ENCODE results near the gene ZNF546. TPM values are rescaled to one million over a fixed set of nuclear protein-coding genes. Genes with fewer than 3 reads are reported as not detected.
A peak's percentile ranks its signal among the peaks of the same experiment; 100 is the strongest.

The ZNF546 gene
- polyA plus RNA-seq, 1 donor from 2014 or later = 3.6 TPM

DNA sequence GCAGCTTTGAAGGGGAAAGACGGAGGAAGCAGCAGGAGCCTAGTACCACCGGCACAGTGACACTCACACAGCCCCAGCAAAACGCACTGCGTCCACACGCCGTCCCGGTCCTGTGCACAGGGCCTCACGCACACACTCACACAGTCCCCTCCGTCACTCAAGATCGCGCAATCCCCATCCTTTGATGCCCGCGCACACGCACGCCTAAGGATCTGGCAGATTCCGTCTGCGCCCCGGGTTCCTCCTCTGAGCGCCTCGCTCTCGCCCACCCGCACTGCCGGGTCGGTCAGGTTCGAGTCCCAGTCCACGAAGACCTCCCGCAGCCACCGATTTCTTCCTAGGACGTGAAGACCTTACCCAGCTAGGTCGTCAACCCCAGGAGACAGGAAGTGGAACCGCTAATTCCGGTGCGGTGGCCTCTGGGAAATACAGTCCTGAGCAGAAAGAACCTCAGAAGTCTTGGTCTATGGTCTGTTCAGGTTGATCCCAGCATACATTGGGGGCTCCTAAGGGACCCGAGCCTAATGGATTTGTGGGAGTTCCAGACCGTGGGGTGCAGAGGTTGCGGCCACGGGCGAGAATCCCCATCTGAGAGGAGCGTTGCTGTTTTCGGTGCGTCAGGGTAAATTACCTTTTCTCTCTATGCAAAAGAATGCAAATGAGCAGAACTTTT, 59.1 kb downstream of the ZNF546 start, which contains the start of gene ZNF780B:
Gene ZNF780B (minus strand): TSS at position 400 of the 673 bp plus-strand sequence. CDS start 5,899 bp downstream, outside the sequence.
- H3K27me3 Mint-ChIP-seq = no peaks in the 10 kb centered on the region
- peaks cover 0 to 18% (median 11%) of the 10 kb centered on the region in 3 donors for H3K9me3 Mint-ChIP-seq
- peaks cover 30 to 45% (median 35%) of the 10 kb centered on the region in 3 donors for H3K4me1 Mint-ChIP-seq
- H3K36me3 Mint-ChIP-seq = peaks cover 12% of the 10 kb centered on the region
- H3K4me3 Mint-ChIP-seq = peak within 1 kb of the TSS; percentile 96 to 100 (median 100)
- peak within 1 kb of the TSS; percentile 68 to 96 (median 92) for H3K27ac Mint-ChIP-seq

GRCh38 chr19:40056505-40056904, 59.6 kb downstream of the ZNF546 start:
- Mint-ChIP-seq H3K27ac (peak overlapping the region; percentile 68 to 96 (median 92)), H3K27me3 (no peaks in the 10 kb centered on the region), H3K4me3 (peak overlapping the region; percentile 96 to 100 (median 100)), H3K36me3 (peaks cover 9% of the 10 kb centered on the region), H3K9me3 (peaks cover 0 to 18% (median 11%) of the 10 kb centered on the region in 3 donors), H3K4me1 (peaks cover 30 to 45% (median 35%) of the 10 kb centered on the region in 3 donors)

DNA sequence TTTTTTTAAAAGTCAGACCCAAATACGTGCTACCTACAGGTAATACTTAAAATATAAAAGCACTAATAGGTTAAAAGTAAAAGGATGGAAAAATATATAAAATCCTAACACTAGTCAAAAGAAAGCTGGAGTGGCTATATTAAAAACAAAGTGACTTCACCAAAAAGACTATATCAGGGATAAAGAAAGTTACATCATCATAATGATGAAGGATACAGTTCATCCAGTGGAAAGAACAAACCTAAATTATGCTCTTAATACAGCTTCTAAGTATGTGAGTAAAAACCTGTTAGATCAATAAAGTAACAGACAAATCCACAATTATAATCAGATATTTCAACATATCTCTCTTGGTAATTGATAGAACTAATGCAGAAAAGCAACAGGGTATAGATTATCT, 60.3 kb downstream of the ZNF546 start:
- Mint-ChIP-seq H3K4me1 (peaks cover 30 to 43% (median 35%) of the 10 kb centered on the region in 3 donors), H3K9me3 (peaks cover 0 to 19% (median 12%) of the 10 kb centered on the region in 3 donors), H3K27ac (no peak overlapping the region), H3K36me3 (peaks cover 6% of the 10 kb centered on the region), H3K4me3 (peak overlapping the region; percentile 96 to 100 (median 100)), H3K27me3 (no peaks in the 10 kb centered on the region)

DNA sequence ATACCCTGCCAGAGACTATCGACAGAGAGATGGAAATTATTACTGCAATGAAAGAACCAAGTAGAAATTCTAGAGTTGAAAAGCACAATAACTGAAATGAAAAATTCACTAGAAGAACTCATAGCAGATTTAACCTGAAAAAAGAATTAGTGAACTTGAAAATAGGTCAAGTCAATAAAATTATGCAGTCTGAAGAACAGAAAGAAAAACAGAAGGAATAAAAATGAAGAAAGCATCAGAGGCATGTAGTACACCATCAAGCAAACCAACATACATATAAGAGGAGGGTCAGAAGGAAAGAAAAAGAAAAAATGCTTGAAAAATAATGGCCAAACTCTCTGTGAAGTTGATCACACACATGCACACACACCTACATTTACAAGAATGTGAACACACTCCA, 62.8 kb downstream of the ZNF546 start:
- Mint-ChIP-seq H3K36me3 (peaks cover 1% of the 10 kb centered on the region), H3K27ac (no peak overlapping the region), H3K4me1 (peaks cover 15 to 20% (median 17%) of the 10 kb centered on the region in 3 donors), H3K4me3 (no peak overlapping the region), H3K27me3 (no peaks in the 10 kb centered on the region), H3K9me3 (peaks cover 0 to 23% (median 16%) of the 10 kb centered on the region in 3 donors)

DNA sequence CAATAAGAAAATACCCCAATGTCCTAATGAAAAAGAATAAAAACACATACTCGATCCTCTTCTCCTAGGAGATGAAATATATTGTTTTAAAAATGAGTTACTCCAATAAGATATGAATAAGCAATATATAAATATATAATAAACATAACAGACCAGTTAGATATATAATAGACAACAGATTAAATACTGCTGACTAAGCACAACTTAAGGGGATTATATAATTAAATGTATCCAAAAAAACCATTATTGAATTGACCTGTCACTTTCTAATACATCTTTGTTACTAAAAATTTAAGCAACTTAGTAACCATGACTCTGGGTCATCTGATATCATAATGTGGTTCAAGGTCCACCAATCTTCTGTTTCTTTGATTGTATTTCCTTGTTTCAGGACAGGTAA, 73.2 kb downstream of the ZNF546 start:
- Mint-ChIP-seq H3K4me3 (no peak overlapping the region), H3K27ac (no peak overlapping the region), H3K27me3 (no peaks in the 10 kb centered on the region), H3K9me3 (peaks cover 8 to 21% (median 9%) of the 10 kb centered on the region in 3 donors), H3K4me1 (peaks cover 0 to 1% (median 0%) of the 10 kb centered on the region in 3 donors), H3K36me3 (peaks cover 8% of the 10 kb centered on the region)

Other genes starting within 250 kb of the ZNF546 start
- gene LEUTX, start 218.2 kb upstream of the ZNF546 start, polyA plus RNA-seq = not detected
- gene DYRK1B, start 162.9 kb upstream of the ZNF546 start, polyA plus RNA-seq = 16.9 TPM
- 183 TPM for gene FBL, start 150.7 kb upstream of the ZNF546 start, polyA plus RNA-seq
- gene FCGBP, start 62.4 kb upstream of the ZNF546 start, polyA plus RNA-seq = 0.25 TPM
- 98.9 TPM for gene PSMC4, start 25.9 kb upstream of the ZNF546 start, polyA plus RNA-seq
- 10.8 TPM for gene ZNF780B, start 59.2 kb downstream of the ZNF546 start, polyA plus RNA-seq
- 9.6 TPM for gene ZNF780A, start 93.9 kb downstream of the ZNF546 start, polyA plus RNA-seq
- 0.44 TPM for gene MAP3K10, start 194.4 kb downstream of the ZNF546 start, polyA plus RNA-seq
- not detected for gene TTC9B, start 221.3 kb downstream of the ZNF546 start, polyA plus RNA-seq
- not detected for gene CCNP, start 229.6 kb downstream of the ZNF546 start, polyA plus RNA-seq